HG03095 (cell line): Measurements from ENCODE around the gene MLLT1.

ENCODE experiments used
- ATAC-seq: cut with Tn5 transposase; IDR thresholded peaks from one replicate; pipeline ENCODE4 v1.9.1; 2021; ENCODE audit warnings: moderate library complexity; ENCODE audit not compliant: unreplicated experiment

Gene MLLT1

DNA sequence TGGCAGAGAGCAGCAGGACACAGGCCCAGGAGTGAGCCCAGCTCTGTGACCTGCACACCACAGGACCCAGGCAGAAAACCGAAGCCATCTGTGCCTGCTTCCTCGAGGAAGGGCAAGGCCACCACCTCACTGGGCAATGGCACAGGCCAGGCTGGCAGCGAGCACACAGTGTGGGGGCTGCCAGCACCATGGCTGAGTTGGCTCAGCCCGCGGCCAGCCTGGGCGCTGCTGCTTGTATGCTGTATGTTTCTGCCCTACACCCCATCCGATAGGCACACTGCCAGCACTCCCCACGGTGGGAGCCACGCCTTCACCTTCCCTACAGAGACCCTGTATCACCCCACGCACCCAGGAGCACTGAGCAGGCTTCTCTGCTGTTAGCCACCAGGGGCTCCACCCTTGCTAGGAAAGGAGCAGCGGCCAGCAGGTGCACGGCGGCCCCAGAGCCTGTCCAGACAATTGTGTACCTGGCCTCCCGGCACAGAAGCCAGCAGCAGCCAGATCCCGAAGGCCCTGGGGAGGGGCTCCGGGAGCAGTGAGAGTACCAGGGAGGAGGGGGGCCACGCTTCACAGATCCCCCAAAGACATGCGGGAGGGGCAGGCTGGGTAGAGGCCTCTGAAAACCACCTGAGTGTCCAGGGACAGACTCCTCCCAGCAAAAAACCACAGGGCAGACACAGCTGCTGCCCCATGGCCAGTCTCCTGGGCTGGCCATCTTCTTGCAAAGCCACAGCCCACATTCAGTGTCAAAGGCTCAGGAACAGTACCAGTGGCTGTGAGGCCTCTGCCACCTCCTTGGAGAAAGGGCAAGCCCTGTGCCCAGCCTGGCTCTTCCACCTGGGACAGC is 56.1 kb downstream of the MLLT1 start:
- no peak for ATAC-seq

DNA sequence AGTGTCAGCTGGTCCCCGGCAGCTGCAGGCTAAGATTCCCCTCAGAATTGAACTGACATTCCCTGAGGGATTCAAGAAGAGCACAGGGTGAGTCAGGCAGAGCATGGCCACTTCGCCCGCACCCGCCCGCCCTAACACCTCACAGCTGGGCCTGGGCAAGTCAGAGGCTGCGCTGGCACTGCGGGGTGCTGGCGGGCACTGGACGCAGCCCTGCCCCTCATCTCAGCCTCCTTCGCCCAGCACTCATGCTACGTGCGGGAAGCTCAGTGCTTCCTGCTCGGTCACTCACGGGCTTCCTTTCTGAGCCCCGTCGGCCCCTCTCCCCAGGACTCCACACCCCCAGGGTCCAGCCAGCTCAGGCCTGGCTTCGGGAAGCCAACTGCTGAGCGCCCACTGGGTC is 56.9 kb downstream of the MLLT1 start:
- ATAC-seq = no peak

DNA sequence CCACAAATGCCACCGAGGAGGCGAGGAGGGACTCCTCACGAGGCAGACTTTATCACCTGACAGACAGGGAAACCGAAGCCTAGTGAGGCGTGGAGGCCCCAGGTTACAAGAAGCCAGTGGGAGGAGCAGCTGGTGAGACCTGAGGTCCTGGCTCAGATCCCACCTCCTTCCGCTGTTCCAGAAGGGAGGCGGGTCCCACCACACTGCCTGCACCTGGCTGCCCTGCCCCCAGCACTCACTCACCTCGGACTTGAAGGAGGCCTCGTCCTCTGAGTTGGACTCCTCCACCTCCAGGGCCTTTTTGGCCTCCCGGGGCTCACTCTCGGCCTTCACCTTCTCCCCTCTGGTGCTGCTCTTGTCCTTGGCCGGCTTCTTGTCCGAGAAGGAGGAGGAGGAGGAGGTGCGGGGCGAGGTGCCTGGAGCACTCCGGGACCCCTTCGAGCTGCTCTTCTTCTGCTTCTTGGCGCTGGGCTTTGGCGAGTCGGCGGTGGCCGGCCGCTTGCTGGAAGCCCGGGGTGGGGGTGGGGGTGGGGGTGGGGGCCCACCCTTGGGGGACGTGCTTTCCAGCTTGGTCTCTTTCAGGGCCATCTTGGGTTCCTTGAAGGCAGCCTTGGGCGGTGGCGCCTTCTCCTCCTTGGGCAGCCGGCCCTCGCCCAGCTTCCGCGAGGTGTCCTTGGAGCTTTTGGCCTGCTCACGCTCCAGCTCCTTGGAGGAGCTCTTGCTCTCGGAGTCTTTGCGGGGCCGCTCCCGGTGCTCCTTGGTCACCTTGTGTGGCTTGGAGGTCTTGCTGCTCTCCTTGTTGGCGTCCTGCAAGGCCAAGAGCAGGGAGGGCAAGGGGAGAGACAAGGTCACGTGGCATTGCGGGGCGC is 57.7 kb downstream of the MLLT1 start:
- no peak for ATAC-seq

DNA sequence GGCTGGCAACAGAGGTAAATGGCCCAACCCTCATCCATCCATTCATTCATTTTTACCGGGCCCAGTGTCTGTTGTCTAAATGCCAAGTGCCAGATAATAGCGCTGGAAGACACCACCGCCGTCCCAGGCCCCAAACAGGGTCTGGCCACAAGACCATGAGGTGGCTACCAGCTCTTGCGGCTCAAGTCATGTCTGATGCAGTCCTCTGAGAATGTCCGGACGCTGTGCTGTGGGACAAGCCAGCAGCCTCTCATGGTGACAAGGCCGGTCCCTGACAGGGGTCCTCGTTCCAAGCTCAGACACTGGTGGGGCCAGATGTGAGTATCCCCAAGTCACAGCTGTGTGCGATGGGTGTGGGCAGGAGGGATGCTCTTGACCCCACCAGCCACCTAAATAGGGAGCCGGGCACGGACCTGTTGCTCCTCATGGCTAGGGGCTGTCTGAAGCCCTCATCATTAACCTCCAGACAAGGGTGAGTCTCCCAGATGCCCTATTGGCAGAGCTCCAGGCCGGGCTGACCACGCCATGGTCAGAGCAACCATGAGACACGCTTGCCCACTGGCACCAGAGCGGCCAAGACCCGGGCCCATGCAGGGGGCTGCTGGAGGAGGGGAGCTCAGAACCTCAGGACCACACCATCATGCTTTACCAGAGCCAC is 58.4 kb downstream of the MLLT1 start:
- ATAC-seq = no peak

DNA sequence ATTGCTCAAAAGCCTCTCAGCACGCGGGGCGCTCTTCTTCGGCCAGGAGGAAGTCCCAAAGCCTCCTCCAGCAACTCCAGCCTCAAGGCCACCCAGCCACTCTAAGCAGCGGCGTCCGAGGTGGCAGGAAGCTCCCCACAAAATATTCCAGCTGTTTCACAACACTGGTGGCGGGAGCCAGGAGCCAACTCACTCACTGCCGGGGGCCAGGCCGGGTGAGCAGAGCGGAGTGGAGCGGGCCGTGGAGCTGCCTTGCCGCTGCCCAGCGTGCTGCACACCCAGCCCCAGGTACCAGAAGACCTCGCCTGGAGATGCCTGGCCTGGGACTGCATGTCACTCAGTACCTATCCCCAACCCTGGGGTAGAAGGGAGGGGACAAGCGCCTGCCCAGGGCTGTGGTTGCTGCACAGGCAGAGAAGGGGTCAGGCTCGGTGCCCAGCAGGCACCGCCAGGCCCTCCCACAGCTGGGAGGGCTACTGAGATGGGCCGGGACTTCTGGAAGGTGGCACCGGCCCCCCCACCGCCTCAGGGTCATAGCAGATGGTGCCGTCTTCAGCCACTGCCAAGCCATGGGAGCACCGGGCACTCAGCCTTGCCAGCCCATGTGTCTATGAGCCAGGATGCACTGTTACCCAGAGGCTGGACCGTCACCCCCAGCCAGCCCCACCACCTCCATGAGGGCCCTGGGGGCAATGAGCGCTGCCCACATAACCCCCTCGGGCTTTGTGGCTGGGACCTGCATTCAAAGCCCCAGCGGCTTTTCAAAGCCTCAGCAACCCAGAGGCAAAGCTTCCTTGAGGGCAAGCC is 59.2 kb downstream of the MLLT1 start:
- ATAC-seq = no peak

DNA sequence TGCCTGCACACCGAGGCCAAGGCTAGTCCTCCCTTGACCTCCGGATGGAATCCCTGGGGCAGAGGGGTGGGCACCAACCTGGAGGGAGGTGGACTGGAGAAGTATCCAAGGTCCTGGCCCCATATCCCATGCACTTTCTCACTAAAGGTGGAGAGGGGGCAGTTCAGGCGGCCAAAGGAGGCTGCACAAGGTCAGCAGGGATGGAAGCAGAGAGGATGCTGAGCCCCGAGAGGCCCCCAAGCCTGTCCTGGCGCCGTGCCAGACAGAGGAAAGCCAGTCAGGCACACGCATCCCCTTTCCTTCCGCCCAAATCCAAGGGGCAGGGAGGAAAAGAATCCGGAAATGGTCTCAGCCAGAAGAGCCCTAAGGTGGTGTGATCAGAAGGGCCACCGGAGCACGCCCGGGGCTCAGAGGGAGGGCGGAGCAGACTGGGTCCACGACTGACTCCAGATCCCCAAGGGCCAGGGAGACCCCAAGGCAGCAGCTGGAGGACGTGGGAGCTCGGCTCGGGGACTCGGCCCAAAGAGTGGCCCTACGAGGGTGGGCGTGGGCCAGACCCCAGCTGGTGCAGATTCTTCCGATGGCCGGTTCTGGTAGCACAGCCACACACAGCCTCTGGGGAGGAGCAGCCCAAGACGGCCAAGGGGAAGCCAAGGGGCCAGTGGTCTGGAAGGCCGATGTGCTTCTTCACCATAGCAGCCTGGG is 60.0 kb downstream of the MLLT1 start:
- no peak for ATAC-seq

DNA sequence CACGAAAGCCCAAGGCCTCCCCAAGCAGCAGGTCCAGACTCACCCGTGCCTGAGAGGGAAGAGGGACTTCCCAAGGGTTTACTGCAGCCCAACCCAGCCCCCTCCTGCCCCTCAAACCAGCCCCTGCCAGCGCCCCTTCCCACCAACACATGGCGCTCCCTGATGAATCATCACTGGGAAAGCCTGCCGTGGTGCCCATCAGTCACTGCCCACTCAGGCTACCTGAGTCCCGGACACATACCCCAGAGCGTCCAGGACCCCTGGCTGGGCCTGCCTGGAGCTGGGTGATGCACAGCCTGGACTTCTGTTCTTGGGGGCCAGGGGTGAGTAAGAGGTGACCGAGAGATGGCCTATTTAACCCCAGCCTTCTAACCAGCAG is 60.6 kb downstream of the MLLT1 start:
- ATAC-seq = no peak

DNA sequence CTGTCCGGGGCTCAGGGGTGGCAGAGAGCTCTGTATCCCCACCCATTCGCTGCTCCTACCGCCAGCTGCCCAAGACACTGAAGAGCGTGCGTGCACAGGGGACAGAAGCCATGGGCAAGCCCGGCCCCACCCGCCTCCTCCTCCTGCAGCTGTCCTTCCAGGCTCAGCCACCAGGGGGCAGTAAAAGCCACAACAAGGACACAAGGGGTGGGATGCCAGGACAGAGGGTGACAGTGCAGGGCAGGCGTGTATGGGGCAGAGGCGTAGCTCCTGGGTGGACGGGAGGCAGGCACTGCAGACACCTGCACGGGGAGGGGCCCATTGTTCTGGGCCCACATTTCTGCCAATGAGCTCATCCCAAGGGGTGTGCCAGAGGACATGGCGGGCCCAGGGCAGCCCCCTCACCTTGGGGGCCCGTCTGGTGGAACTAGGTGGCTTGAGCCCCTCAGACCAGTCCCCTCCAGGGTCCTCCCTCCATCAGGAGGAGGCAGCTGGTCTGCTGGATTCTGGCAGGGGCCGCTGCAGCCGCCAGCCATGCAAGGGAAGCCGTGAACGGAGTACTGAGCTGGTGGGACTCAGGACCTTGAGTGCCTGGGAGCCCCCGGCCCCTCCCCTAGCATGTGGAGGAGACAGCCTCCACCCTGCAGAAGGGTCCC is 61.2 kb downstream of the MLLT1 start:
- no peak for ATAC-seq

DNA sequence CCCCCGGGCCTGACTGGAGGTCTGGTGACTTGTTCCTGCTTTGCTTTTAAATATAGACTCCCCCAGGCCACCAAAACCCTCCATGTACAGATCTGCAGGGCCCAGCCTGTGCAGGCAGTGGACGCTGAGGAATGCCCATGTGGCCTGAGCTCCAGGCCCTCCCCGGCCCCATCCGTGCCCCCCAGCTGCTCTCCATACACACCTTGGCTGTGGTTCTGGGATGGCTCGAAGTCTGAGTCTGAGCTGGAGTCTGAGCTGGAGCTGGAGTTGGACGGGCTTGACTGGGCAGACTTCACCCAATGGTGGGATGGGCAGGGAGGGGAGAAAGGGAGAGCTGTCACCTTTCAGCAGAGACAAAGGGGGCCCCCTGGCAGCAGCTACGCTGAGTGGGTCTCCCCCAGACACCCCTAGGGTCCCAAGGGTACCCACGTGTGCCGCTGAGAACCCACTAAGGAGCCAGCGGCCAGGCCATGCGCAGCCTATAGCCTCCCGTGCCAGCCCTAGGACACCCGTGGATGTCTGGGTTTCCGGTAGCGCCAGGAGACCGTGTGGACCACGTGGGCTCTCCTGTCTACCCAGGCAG is 61.9 kb downstream of the MLLT1 start:
- ATAC-seq = no peak

DNA sequence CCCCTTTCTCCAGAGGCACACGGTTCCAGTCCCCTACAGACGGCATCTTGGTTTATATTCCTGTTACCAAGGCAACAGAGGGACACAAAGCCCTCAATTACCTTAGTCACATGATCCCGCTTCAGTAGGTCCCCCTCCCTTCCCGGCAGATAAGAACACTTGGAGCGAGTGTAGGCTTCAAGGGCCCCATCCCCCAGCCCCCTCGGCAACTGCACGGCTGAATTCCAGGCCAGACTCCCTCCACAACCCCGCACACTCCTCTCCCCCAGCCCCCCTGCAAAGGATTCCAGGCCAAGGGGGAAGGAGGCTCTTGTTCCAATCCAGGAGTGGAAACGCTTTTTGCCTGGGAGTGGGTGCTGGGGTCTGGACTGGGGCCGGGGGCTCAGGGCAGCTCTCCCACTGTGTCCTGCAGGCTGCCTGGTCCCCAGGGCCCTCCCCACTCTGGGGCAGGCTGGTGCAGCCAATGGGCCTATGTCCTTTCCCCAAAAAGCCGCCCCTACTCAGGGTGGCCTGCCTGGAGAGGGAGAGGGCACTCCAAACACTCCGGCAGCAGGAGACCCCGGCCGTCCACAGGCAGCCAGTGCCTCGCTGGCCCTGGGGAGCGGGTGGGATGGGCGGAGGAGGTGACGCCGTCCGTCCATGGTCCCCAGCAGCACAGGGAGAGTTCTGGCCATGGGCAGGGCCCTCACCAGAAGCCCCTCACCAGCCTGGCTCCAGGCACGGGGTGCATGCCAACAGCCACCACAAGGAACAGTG is 62.6 kb downstream of the MLLT1 start:
- ATAC-seq = no peak

DNA sequence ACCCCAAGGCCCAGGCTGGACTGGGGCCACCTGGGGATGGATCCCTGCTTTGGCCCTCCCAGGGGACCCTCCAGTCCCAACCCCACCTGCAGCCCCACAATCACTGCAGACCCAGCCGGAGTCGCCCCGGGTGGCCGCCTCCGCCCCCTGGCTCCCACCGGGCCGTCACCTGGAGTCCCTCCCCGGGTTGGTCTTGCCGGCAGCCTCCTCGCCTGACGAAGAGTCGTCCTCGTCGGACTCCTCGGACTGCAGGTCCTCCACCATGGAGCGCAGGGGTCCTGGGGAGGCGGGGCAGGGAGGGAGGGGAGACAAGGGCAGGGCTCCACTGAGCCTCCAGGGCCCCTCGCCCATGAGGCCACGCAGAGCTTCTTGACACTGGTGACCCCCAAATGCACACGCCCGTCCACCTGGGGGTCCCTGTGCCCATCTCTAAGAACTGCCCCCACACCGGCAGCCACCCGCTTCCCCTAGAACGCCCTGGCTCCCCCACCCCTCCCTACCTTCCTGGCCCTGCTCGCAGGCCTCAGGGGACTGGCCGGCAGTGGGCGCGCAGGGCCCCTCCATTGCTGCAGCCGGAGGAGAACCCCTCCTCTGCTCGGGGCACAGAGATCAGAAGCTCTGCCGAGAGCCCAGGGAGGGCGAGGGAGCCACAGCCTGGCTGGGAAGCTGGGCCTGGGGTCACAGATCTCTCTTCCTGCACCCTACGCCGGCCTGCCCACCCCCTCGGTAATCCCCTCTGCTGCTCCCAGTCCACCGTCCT is 63.4 kb downstream of the MLLT1 start:
- ATAC-seq = no peak

DNA sequence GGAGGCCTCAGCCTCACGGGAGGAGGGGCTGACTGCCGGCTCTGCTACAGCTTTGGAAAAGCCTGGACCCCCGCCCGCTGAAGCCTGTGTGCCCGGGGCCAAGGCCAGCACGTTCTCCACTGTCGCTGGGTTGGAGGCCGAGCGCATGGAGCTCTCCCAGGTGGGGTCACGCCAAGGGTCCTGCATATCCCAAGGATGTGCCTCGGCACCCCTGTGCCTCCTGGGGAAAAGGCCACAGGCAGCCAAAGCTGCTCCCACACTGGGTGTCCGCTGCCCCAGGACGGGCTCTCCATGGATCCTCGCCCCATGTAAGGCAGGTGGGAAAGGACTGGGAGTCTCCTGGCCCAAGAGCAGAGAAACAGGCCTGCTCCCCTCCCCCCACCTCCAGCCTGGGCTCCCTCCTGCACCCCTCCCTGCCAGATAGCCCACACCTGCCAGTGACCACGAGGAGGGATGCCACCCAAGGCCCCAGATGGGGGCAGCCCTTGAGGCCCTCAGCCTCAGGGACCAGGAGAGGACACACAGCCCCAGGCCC is 64.0 kb downstream of the MLLT1 start:
- ATAC-seq = no peak

DNA sequence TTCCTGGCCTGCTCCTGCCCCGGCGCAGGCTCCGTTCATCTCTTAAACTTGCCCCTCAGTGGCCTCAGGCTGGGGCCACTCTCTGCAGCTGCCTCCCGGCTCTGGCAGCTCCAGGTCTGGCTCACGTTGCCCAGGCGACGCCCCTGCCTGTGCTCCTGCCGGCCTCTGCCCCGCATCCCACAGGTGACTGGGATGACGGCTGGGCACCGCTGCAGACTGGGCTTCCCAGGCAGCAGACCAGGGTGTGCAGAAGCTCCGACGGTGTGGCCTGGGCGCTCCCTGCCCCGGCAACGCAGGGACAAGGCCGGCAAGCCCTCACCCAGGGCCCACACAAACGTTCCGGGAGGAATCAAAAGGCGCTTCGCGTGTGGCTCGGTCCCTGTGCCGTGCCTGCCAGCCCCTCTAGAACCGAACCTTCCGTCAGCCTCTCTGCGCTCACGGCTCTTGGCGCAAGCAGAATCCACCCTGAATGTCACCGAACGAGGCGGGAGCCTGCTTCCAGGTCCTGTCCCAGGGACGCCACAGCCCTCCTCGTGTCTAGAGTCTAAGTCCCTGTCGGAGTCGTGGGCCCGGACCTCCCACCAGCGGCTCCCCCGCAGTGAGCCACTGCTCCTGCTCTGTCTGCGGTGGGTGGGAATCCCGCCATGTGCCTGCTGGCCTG is 64.8 kb downstream of the MLLT1 start:
- ATAC-seq = no peak

DNA sequence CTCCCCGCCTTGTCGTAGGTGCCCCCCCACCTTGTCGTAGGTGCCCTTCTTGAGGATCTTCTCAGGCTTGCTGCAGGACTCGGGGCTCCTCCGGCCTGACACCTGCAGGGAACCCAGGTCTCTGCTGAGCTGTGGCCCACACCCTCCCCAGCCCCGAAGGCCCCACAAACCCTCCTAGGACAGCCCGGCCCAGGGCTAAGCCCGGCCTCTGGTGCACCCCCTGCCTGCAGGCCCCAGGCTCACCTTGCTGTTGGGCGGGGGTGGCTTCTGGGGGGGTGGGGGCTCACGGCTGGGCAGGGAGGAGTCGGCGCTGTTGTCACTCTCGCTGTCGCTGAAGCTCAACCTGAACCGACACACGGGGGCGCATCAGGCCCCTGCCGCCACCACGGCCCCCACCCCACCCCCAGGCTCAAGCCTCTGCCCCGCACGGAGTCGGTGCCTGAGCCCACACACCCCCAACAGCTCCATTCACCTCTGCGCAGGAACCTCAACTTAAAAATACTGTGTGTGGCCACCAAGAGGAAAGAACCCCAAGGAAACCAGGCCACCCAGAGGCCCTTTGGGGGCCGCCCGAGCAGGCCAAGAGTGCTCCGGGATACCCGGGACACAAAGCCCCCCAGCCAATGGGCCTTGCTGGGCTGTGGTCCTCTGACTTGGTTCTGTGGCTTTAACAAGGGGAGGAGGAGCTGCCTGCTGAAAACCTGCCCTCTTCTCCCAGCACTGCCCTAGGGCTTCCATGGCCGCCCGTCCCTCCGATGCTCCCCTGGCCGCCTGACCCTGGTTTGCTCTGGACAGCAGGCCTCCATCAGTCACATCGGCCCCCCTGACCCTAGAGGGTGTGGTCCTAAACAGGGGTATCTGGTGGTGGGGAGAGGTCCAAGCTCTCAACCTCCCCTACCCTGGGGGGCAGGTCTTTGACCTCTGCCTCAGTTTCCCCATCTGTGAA is 65.8 kb downstream of the MLLT1 start:
- no peak for ATAC-seq

DNA sequence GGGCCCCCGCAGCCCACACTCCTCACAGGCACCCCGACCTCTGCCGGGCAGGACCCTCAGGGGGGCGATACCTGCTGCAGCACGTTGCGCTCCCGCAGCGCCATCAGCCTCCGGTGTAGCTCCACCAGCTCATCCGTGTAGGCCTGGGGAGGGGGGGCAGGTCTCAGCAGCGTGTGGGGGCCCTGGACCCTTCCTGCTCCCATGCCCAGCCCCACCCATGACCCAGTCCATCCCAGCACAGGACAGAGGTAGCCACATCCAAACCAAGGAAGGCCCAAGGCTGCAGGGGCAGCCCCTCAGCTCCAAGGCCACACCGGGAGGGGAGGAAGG is 66.5 kb downstream of the MLLT1 start:
- no peak for ATAC-seq
